ENCODE results near the gene CNOT4.

The CNOT4 gene

DNA sequence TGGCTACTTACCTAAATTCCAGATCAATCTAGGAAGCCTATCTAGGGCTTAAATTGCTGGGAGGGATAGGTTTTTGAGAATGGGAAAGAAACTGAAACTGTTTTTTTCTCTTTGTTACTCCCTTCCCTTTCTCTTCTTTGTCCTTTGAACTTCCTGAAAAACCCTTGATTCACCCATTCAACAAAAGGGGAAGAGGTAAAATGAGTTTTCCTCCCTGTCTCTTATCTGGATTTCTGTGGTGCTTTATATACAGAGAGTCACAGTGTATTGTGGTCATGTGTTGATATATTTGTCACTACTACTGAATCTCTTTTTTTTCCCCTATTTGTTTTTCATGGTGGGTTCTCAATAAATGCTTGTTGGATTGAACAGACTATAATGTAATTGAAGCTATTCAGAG lies 28.0 kb upstream of the CNOT4 start:
- Histone ChIP-seq H3K4me3 (ENCODE audit: low read depth, low read length) (no peak overlapping the region), H3K4me1 (ENCODE audit: control insufficient read depth, insufficient read depth, low read length) (no peaks in the 10 kb centered on the region), H3K27ac (ENCODE audit: low read depth, low read length) (no peak overlapping the region), H3K36me3 (ENCODE audit: control insufficient read depth, insufficient read depth, low read length) (no peaks in the 10 kb centered on the region), H3K27me3 (ENCODE audit: control insufficient read depth, insufficient read depth, low read length) (no peaks in the 10 kb centered on the region), H3K9ac (ENCODE audit: low read depth, low read length) (no peak overlapping the region), H3K9me3 (ENCODE audit: control insufficient read depth, insufficient read depth, low read length) (no peaks in the 10 kb centered on the region)

DNA sequence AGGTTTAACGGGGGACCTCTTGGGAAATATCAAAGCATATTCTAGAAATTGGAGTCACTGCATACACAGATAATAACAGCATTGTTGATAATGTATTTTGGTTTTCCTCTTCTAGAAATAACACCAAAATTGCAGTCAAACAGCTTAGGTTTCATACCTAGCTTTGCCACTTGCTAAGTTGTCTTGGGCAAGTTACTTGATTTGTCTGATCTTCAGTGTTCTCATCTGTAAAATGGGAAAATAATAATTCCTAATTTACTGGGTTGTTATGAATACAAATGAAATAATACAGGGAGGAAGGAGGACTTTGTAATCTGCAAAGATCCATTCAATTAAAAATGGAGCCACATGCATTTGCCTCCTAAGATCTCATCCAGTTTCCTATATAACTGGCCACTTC lies 27.6 kb upstream of the CNOT4 start:
- H3K9me3 ChIP-seq (ENCODE audit: control insufficient read depth, insufficient read depth, low read length), result no peaks in the 10 kb centered on the region
- H3K4me3 ChIP-seq (ENCODE audit: low read depth, low read length), result no peak overlapping the region
- H3K9ac ChIP-seq (ENCODE audit: low read depth, low read length), result no peak overlapping the region
- no peaks in the 10 kb centered on the region for H3K4me1 ChIP-seq (ENCODE audit: control insufficient read depth, insufficient read depth, low read length)
- no peaks in the 10 kb centered on the region for H3K36me3 ChIP-seq (ENCODE audit: control insufficient read depth, insufficient read depth, low read length)
- no peak overlapping the region for H3K27ac ChIP-seq (ENCODE audit: low read depth, low read length)
- H3K27me3 ChIP-seq (ENCODE audit: control insufficient read depth, insufficient read depth, low read length), result no peaks in the 10 kb centered on the region

DNA sequence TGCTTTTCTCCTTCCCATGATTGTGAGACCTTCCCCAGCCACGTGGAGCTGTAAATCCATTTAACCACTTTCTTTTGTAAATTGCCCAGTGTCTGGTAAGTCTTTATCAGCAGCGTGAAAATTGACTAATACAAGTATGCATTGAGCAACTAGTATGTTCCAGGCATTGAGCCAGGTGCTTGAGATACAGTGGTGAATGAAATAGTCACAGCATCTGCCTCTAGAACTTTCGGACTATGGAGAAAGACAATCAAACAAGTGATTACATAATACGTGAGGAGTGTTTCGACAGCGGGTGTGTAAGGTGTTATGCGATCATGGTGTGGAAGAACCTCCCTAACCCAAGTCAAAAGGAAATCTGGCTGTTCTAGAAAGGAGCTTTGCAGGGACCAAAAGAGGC lies 26.2 kb upstream of the CNOT4 start:
- Histone ChIP-seq H3K9ac (ENCODE audit: low read depth, low read length) (no peak overlapping the region), H3K36me3 (ENCODE audit: control insufficient read depth, insufficient read depth, low read length) (no peaks in the 10 kb centered on the region), H3K27me3 (ENCODE audit: control insufficient read depth, insufficient read depth, low read length) (no peaks in the 10 kb centered on the region), H3K9me3 (ENCODE audit: control insufficient read depth, insufficient read depth, low read length) (no peaks in the 10 kb centered on the region), H3K4me1 (ENCODE audit: control insufficient read depth, insufficient read depth, low read length) (no peaks in the 10 kb centered on the region), H3K27ac (ENCODE audit: low read depth, low read length) (no peak overlapping the region), H3K4me3 (ENCODE audit: low read depth, low read length) (no peak overlapping the region)

GRCh38 chr7:135527025-135527424 lies 17.1 kb upstream of the CNOT4 start:
- no peak overlapping the region for H3K9ac ChIP-seq (ENCODE audit: low read depth, low read length)
- no peaks in the 10 kb centered on the region for H3K27me3 ChIP-seq (ENCODE audit: control insufficient read depth, insufficient read depth, low read length)

DNA sequence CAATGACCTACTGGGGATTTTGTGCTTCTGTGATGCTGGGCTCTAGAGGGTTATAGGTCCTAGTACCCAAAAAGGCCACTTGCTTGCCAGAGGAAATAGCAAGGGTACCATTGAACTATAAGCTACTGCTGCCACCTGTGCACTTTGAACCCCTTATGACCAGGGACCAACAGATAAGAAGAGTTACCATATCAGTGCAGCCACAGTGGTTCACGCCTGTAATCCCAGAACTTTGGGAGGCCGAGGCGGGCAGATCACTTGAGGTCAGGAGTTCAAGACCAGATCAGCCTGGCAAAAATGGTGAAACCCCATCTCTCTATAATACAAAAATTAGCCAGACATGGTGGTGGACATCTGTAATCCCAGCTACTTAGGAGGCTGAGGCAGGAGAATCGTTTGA lies 15.5 kb upstream of the CNOT4 start:
- Histone ChIP-seq H3K9ac (ENCODE audit: low read depth, low read length) (no peak overlapping the region), H3K27me3 (ENCODE audit: control insufficient read depth, insufficient read depth, low read length) (no peaks in the 10 kb centered on the region), H3K36me3 (ENCODE audit: control insufficient read depth, insufficient read depth, low read length) (no peaks in the 10 kb centered on the region), H3K4me3 (ENCODE audit: low read depth, low read length) (no peak overlapping the region), H3K4me1 (ENCODE audit: control insufficient read depth, insufficient read depth, low read length) (no peaks in the 10 kb centered on the region), H3K27ac (ENCODE audit: low read depth, low read length) (no peak overlapping the region), H3K9me3 (ENCODE audit: control insufficient read depth, insufficient read depth, low read length) (no peaks in the 10 kb centered on the region)

More at GRCh38 chr7:135527025-135527424, 17.1 kb upstream of the CNOT4 start:
- Histone ChIP-seq H3K36me3 (ENCODE audit: control insufficient read depth, insufficient read depth, low read length) (no peaks in the 10 kb centered on the region), H3K27ac (ENCODE audit: low read depth, low read length) (no peak overlapping the region), H3K4me3 (ENCODE audit: low read depth, low read length) (no peak overlapping the region), H3K4me1 (ENCODE audit: control insufficient read depth, insufficient read depth, low read length) (no peaks in the 10 kb centered on the region), H3K9me3 (ENCODE audit: control insufficient read depth, insufficient read depth, low read length) (no peaks in the 10 kb centered on the region)

GRCh38 chr7:135523146-135523545 lies 13.2 kb upstream of the CNOT4 start:
- H3K36me3 ChIP-seq (ENCODE audit: control insufficient read depth, insufficient read depth, low read length), result no peaks in the 10 kb centered on the region
- H3K9me3 ChIP-seq (ENCODE audit: control insufficient read depth, insufficient read depth, low read length), result no peaks in the 10 kb centered on the region
- no peaks in the 10 kb centered on the region for H3K27me3 ChIP-seq (ENCODE audit: control insufficient read depth, insufficient read depth, low read length)
- H3K27ac ChIP-seq (ENCODE audit: low read depth, low read length), result no peak overlapping the region
- no peak overlapping the region for H3K4me3 ChIP-seq (ENCODE audit: low read depth, low read length)
- H3K4me1 ChIP-seq (ENCODE audit: control insufficient read depth, insufficient read depth, low read length), result no peaks in the 10 kb centered on the region
- H3K9ac ChIP-seq (ENCODE audit: low read depth, low read length), result no peak overlapping the region

DNA sequence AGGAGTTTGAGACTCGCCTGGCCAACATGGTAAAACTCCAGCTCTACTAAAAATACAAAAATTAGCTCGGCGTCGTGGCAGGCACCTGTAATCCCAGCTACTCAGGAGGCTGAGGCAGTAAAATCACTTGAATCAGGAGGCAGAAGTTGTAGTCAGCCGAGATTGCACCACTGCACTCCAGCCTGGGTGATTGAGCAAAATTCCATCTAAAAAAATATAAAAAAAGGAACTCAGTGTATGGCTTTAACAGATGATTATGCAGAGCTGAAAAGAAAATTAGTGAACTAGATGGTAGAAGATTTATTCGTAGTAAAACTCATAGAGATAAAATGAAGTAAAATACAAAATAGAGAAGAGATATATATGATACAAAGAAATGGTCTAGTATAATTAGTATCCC lies 12.6 kb upstream of the CNOT4 start:
- H3K4me1 ChIP-seq (ENCODE audit: control insufficient read depth, insufficient read depth, low read length), result no peaks in the 10 kb centered on the region
- H3K9ac ChIP-seq (ENCODE audit: low read depth, low read length), result no peak overlapping the region
- no peaks in the 10 kb centered on the region for H3K9me3 ChIP-seq (ENCODE audit: control insufficient read depth, insufficient read depth, low read length)
- no peak overlapping the region for H3K4me3 ChIP-seq (ENCODE audit: low read depth, low read length)
- H3K36me3 ChIP-seq (ENCODE audit: control insufficient read depth, insufficient read depth, low read length), result no peaks in the 10 kb centered on the region
- no peaks in the 10 kb centered on the region for H3K27me3 ChIP-seq (ENCODE audit: control insufficient read depth, insufficient read depth, low read length)
- H3K27ac ChIP-seq (ENCODE audit: low read depth, low read length), result no peak overlapping the region

- H3K36me3 ChIP-seq (ENCODE audit: control insufficient read depth, insufficient read depth, low read length), result no peaks in the 10 kb centered on the region
- H3K9ac ChIP-seq (ENCODE audit: low read depth, low read length), result no peak overlapping the region
- no peaks in the 10 kb centered on the region for H3K4me1 ChIP-seq (ENCODE audit: control insufficient read depth, insufficient read depth, low read length)
- H3K27ac ChIP-seq (ENCODE audit: low read depth, low read length), result no peak overlapping the region
- no peak overlapping the region for H3K4me3 ChIP-seq (ENCODE audit: low read depth, low read length)
- H3K9me3 ChIP-seq (ENCODE audit: control insufficient read depth, insufficient read depth, low read length), result no peaks in the 10 kb centered on the region
- H3K27me3 ChIP-seq (ENCODE audit: control insufficient read depth, insufficient read depth, low read length), result no peaks in the 10 kb centered on the region
These were observed 10.0 kb upstream of the CNOT4 start for GRCh38 chr7:135519871-135520270.

DNA sequence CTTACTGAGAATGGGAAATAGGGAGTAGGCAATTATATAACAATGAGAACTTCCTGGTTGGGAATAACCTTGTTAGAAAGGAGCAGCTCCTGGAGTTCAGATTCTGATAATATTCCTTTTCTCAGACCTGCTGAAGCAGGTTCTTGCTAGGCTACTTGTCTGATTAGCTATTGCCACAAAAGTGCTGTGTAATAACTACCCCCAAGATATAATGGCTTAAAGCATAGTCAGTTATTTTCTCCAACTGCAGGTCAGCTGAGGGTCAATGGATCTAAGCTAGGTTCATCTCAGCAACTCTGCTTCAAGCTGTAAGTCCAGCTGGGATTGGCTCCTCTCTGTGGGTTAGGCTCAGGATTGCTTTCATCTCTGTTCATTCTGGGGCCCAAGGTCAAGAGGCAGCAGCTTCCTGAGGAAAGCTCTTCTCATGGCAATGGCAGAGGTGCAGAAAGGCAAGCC lies 9.4 kb upstream of the CNOT4 start:
- Histone ChIP-seq H3K27me3 (ENCODE audit: control insufficient read depth, insufficient read depth, low read length) (no peaks in the 10 kb centered on the region), H3K36me3 (ENCODE audit: control insufficient read depth, insufficient read depth, low read length) (no peaks in the 10 kb centered on the region), H3K4me3 (ENCODE audit: low read depth, low read length) (no peak overlapping the region), H3K27ac (ENCODE audit: low read depth, low read length) (no peak overlapping the region), H3K4me1 (ENCODE audit: control insufficient read depth, insufficient read depth, low read length) (no peaks in the 10 kb centered on the region), H3K9ac (ENCODE audit: low read depth, low read length) (no peak overlapping the region), H3K9me3 (ENCODE audit: control insufficient read depth, insufficient read depth, low read length) (no peaks in the 10 kb centered on the region)

DNA sequence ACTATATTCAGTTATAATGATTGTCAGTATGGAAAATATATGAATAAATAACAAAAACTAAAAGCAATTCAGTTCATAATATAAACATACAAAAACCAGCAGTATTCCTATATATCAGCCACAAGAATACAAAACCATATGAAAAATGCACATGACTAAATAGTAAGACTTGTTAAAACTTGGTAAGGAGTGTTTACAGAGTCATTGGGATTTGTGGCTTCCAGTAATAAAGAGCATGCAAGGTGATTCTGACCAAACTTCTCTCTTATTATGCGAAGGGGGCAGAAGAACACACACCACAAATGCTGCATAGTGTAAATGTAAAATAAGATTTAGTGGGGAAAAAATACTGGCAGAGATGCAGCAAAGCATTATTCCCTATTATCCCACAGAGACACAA lies 8.8 kb upstream of the CNOT4 start:
- H3K36me3 ChIP-seq (ENCODE audit: control insufficient read depth, insufficient read depth, low read length), result no peaks in the 10 kb centered on the region
- no peak overlapping the region for H3K4me3 ChIP-seq (ENCODE audit: low read depth, low read length)
- no peak overlapping the region for H3K9ac ChIP-seq (ENCODE audit: low read depth, low read length)
- H3K27me3 ChIP-seq (ENCODE audit: control insufficient read depth, insufficient read depth, low read length), result no peaks in the 10 kb centered on the region
- no peaks in the 10 kb centered on the region for H3K9me3 ChIP-seq (ENCODE audit: control insufficient read depth, insufficient read depth, low read length)
- no peaks in the 10 kb centered on the region for H3K4me1 ChIP-seq (ENCODE audit: control insufficient read depth, insufficient read depth, low read length)
- H3K27ac ChIP-seq (ENCODE audit: low read depth, low read length), result no peak overlapping the region

GRCh38 chr7:135517060-135517459 lies 7.2 kb upstream of the CNOT4 start:
- H3K27me3 ChIP-seq (ENCODE audit: control insufficient read depth, insufficient read depth, low read length), result no peaks in the 10 kb centered on the region

DNA sequence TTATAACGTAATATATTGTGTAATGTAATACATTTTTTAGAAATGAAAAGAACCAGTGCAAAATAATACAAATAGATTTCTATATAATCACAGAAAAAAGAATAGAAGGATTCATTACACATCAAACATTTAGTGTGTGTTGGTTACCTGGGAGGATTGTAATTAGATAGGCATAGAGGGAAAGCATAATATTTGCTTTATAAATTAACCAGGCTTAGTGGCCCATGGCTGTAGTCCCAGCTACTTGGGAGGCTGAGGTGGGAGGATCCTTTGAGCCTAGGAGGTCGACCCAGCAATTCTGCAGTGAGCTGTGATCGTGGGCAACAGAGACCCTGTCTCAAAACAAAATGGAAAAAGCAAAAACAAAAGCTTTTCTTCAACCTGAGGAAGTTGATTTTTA lies 5.0 kb upstream of the CNOT4 start:
- Histone ChIP-seq H3K9ac (ENCODE audit: low read depth, low read length) (no peak overlapping the region), H3K27me3 (ENCODE audit: control insufficient read depth, insufficient read depth, low read length) (peaks cover 5% of the 10 kb centered on the region; the same call in 1 of the 2 replicates), H3K27ac (ENCODE audit: low read depth, low read length) (no peak overlapping the region), H3K9me3 (ENCODE audit: control insufficient read depth, insufficient read depth, low read length) (no peaks in the 10 kb centered on the region), H3K4me1 (ENCODE audit: control insufficient read depth, insufficient read depth, low read length) (no peaks in the 10 kb centered on the region), H3K4me3 (ENCODE audit: low read depth, low read length) (no peak overlapping the region), H3K36me3 (ENCODE audit: control insufficient read depth, insufficient read depth, low read length) (no peaks in the 10 kb centered on the region)

More at GRCh38 chr7:135517060-135517459, 7.2 kb upstream of the CNOT4 start:
- Histone ChIP-seq H3K4me1 (ENCODE audit: control insufficient read depth, insufficient read depth, low read length) (no peaks in the 10 kb centered on the region), H3K27ac (ENCODE audit: low read depth, low read length) (no peak overlapping the region), H3K4me3 (ENCODE audit: low read depth, low read length) (no peak overlapping the region), H3K9ac (ENCODE audit: low read depth, low read length) (no peak overlapping the region), H3K36me3 (ENCODE audit: control insufficient read depth, insufficient read depth, low read length) (no peaks in the 10 kb centered on the region), H3K9me3 (ENCODE audit: control insufficient read depth, insufficient read depth, low read length) (no peaks in the 10 kb centered on the region)
